ENCODE data around the gene PLA2G15.

DNA sequence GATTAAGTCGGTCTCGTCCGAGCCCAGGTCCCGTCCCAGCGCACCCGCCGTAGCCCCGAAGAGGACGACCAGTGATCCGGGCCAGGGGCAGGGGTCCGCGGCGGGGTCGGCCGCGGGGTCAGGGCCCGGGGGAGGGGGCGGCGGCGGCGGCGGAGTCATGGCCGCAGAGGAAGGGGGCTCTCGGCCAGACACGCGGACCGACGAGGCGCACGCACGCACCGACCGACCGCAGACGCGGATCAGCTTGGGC is 9.4 kb upstream of the PLA2G15 start, which contains the start of gene ESRP2:
- TF ChIP-seq TAF1 (IDR thresholded peaks at IDR 0.05; ENCODE audit: borderline replicate concordance, insufficient read depth, low read length), result no peak
- TF ChIP-seq FOXP2 (optimal IDR thresholded peaks at IDR 0.05; ENCODE audit: borderline replicate concordance, extremely low read depth, extremely low read length, insufficient read depth), result no peak
- no peak for TF ChIP-seq POLR2AphosphoS5 (IDR thresholded peaks at IDR 0.05; ENCODE audit: low read depth, low read length)
- TF ChIP-seq, protein P1, sequence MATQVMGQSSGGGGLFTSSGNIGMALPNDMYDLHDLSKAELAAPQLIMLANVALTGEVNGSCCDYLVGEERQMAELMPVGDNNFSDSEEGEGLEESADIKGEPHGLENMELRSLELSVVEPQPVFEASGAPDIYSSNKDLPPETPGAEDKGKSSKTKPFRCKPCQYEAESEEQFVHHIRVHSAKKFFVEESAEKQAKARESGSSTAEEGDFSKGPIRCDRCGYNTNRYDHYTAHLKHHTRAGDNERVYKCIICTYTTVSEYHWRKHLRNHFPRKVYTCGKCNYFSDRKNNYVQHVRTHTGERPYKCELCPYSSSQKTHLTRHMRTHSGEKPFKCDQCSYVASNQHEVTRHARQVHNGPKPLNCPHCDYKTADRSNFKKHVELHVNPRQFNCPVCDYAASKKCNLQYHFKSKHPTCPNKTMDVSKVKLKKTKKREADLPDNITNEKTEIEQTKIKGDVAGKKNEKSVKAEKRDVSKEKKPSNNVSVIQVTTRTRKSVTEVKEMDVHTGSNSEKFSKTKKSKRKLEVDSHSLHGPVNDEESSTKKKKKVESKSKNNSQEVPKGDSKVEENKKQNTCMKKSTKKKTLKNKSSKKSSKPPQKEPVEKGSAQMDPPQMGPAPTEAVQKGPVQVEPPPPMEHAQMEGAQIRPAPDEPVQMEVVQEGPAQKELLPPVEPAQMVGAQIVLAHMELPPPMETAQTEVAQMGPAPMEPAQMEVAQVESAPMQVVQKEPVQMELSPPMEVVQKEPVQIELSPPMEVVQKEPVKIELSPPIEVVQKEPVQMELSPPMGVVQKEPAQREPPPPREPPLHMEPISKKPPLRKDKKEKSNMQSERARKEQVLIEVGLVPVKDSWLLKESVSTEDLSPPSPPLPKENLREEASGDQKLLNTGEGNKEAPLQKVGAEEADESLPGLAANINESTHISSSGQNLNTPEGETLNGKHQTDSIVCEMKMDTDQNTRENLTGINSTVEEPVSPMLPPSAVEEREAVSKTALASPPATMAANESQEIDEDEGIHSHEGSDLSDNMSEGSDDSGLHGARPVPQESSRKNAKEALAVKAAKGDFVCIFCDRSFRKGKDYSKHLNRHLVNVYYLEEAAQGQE (IDR thresholded peaks at IDR 0.05; ENCODE audit: insufficient read depth in 1 of 2, low read depth in 2 of 2, low read length in 2 of 2), result no peak
- no peak for TF ChIP-seq SIN3A (IDR thresholded peaks at IDR 0.05; ENCODE audit: borderline replicate concordance, insufficient read depth, low read length)
